Measurements from ENCODE around the gene MICAL3.

The MICAL3 gene

DNA sequence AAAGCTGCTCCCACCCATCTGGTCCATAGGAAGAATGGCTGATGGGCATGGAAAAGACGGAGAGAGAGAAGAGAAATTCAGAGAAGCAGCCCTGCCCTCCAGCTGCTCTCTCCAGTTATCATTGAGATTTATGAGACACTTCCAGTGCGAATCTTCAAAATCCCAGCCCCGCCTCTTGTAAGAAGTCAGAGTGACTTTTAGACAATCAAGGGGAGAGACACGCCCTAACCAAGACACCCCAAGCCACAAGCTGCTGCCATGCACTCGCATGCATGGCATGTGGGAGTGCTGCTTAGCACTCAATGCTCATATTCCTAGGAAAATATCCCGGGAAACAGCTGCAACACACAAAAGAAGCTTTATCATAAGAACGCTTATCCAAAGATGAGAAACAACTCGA lies 139.5 kb downstream of the MICAL3 start:
- TF ChIP-seq CTCF (IDR thresholded peaks at IDR 0.05; ENCODE audit: low read depth, low read length), result no peak
- H3K4me3 ChIP-seq (ENCODE audit: low read depth, low read length), result no peak overlapping the region

- TF ChIP-seq CTCF (IDR thresholded peaks at IDR 0.05; ENCODE audit: low read depth, low read length), result no peak
- no peak overlapping the region for H3K4me3 ChIP-seq (ENCODE audit: low read depth, low read length)
Observed at GRCh38 chr22:17884084-17884483, 140.3 kb downstream of the MICAL3 start.

GRCh38 chr22:17883356-17883755 lies 141.0 kb downstream of the MICAL3 start:
- no peak overlapping the region for H3K4me3 ChIP-seq (ENCODE audit: low read depth, low read length)
- no peak for TF ChIP-seq CTCF (IDR thresholded peaks at IDR 0.05; ENCODE audit: low read depth, low read length)

DNA sequence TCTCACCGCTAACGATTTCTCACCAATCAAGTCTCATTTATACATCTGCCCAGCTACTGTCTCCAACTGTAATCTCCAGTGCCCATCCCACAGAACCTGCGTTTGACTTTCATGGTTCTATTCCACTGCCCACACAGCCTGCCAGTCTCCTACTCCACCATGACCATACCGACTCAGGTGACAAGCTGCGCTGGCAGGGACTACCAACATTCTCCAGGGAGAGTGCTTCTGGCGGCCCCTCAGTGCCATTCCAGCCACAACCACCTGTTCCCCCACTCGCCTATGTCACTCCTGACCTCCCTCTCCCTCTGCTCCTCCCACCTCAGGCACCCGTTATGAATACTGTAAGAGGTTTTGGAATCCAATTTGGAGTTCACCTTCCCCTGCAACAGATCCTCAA lies 141.6 kb downstream of the MICAL3 start:
- no peak for TF ChIP-seq CTCF (IDR thresholded peaks at IDR 0.05; ENCODE audit: low read depth, low read length)

DNA sequence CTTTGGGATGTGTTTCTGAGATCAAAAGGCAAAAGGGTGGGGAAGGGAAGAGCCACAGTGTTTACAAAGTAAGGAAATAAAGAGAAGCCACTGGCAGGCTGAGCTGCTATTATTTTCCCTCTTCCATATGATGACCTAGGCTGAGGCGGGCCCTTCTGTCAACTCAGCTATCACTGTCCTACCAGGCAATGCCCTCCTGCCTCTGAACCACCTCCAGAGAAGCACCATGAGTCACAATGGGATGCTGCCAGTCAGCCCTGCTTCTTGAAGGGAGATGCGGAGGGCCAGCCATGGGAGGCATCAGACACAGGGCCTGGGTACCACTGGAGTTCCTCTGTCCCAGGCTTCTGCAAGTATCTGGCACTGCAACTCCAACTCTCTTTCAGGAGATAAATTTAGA lies 142.2 kb downstream of the MICAL3 start:
- TF ChIP-seq CTCF (IDR thresholded peaks at IDR 0.05; ENCODE audit: low read depth, low read length), result no peak
- no peak overlapping the region for H3K4me3 ChIP-seq (ENCODE audit: low read depth, low read length)

More for the DNA sequence above, 141.6 kb downstream of the MICAL3 start:
- no peak overlapping the region for H3K4me3 ChIP-seq (ENCODE audit: low read depth, low read length)

DNA sequence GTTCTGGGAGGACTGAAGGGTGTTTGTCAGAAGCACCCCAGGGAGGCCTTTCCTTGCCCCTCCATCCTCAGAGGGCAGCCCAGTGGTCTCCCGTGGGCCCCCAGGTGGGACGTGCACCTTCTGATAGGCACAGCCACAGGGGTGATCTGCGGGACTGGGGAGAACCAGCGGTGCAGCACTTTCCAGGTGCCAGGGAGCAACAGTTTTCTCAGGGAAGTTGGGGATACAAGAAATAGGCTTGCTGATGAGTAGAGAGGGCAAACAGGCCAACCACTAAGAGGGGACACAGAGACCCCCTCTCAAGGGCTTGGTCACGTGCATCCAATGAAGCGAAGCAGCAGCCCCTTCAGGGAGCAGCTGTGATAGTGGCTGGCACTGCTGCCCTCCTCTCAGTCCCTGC lies 143.0 kb downstream of the MICAL3 start:
- H3K4me3 ChIP-seq (ENCODE audit: low read depth, low read length), result no peak overlapping the region
- TF ChIP-seq CTCF (IDR thresholded peaks at IDR 0.05; ENCODE audit: low read depth, low read length), result no peak

DNA sequence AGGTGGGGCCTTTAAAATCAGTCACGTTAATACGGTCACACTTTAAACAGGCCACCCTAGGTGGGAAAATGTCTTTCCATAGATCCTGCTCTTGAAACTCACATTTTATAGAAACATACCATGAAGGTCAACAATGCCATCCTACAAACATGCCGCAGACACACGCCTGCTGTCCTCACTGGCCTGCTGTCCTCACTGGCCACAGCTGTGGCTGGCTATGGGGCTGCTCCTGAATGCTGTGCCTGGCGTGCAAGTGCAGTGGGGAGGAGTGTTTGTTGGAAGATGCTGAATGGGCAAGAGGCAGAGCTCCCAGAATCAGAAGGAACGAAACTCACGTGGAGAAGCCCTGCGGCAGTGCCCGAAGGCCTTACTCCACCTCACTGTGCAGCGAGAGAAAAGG lies 143.9 kb downstream of the MICAL3 start:
- no peak for TF ChIP-seq CTCF (IDR thresholded peaks at IDR 0.05; ENCODE audit: low read depth, low read length)
- no peak overlapping the region for H3K4me3 ChIP-seq (ENCODE audit: low read depth, low read length)

All from WI38 (cell line).